ENCODE results near the gene PPARG. TPM values are rescaled to one million over a fixed set of nuclear protein-coding genes. Genes with fewer than 3 reads are reported as not detected.

The PPARG gene
- total and polyA plus RNA-seq, 2 donors (not counting 3 experiments of a cell fraction or from before 2014, with no cell fraction given), result 0.15 to 1.3 TPM

GRCh38 chr3:12471241-12471640, 182.4 kb downstream of the PPARG start:
- TF ChIP-seq FOS (IDR thresholded peaks at IDR 0.05; ENCODE audit: borderline replicate concordance, insufficient read depth, low read length), result no peak
- no peak for TF ChIP-seq POLR2AphosphoS5 (IDR thresholded peaks at IDR 0.05; ENCODE audit: insufficient read depth, low read depth, low read length)
- TF ChIP-seq CTCF (IDR thresholded peaks at IDR 0.05; ENCODE audit: extremely low read depth in 1 of 2, insufficient read depth in 1 of 2, low read depth in 1 of 2, low read length in 2 of 2), result no peak
- TF ChIP-seq POLR2A (IDR thresholded peaks at IDR 0.05; ENCODE audit: low read depth, low read length), result no peak
- no peak for TF ChIP-seq MYC (IDR thresholded peaks at IDR 0.05; ENCODE audit: low read depth, low read length)
- TF ChIP-seq EZH2 (IDR thresholded peaks at IDR 0.05; ENCODE audit: borderline replicate concordance, low read depth, low read length, severe bottlenecking), result no peak
- TF ChIP-seq MAX (IDR thresholded peaks at IDR 0.05; ENCODE audit: insufficient read depth, insufficient read length), result no peak
- TF ChIP-seq GATA2 (IDR thresholded peaks at IDR 0.05; ENCODE audit: insufficient read depth, insufficient read length, low read depth, low read length), result no peak
- no peak for TF ChIP-seq JUN (IDR thresholded peaks at IDR 0.05; ENCODE audit: borderline replicate concordance, insufficient read depth, insufficient read length, low read depth)
- no peak overlapping the region for H3K4me3 ChIP-seq (replicated peaks in 1 of 3; ENCODE audit: insufficient read depth in 1 of 3, low read depth in 1 of 3, low read length in 3 of 3)
- no peak overlapping the region for H2AFZ ChIP-seq (ENCODE audit: low read depth, low read length)
- dilution Hi-C loops (cut with MboI; ENCODE audit: extremely low pct_ligation_motif_present, low sequenced_read_pairs), result no loop called here
- no peaks in the 10 kb centered on the region for H3K36me3 ChIP-seq (ENCODE audit: control insufficient read depth in 2 of 2, extremely low read depth in 1 of 2, insufficient read depth in 2 of 2, low read length in 2 of 2)
- ChIA-PET CTCF (interaction anchor here (0.7 to 4.4 kb wide), 5 partner anchors 9 to 336 kb away, joined by 3 to 16 read pairs (median 3); no protein-coding TSS in a partner anchor), POLR2A (no interaction called here)
- no peak overlapping the region for H3K4me2 ChIP-seq (ENCODE audit: insufficient read depth, low read length)
- H4K20me1 ChIP-seq (replicated peaks; ENCODE audit: control insufficient read depth, extremely low read depth, insufficient read depth, low read length), result no peaks in the 10 kb centered on the region
- DNase-seq (ENCODE audit: low read depth, low spot score), result no peak
- H3K9me1 ChIP-seq (replicated peaks; ENCODE audit: control insufficient read depth, extremely low read depth, insufficient read depth, low read length), result no peaks in the 10 kb centered on the region
- H3K9ac ChIP-seq (replicated peaks; ENCODE audit: extremely low read depth, insufficient read depth, low read length), result no peak overlapping the region
- H3K9me3 ChIP-seq (replicated peaks; ENCODE audit: control insufficient read depth, insufficient read depth, low read length), result no peaks in the 10 kb centered on the region
- no peak for FAIRE-seq
- intact Hi-C loops (cut with micrococcal nuclease), result no loop called here
- no peaks in the 10 kb centered on the region for H3K79me2 ChIP-seq (ENCODE audit: control insufficient read depth, insufficient read depth, low read length)
- no peaks in the 10 kb centered on the region for H3K27me3 ChIP-seq (ENCODE audit: control insufficient read depth in 2 of 2, insufficient read depth in 2 of 2, low read length in 2 of 2)
- no TSS peak for BruUV-seq (replicated peaks)
- H3K4me1 ChIP-seq (ENCODE audit: control insufficient read depth, extremely low read depth, insufficient read depth, low read length), result peaks cover 4% of the 10 kb centered on the region
- no peak overlapping the region for H3K27ac ChIP-seq (ENCODE audit: insufficient read depth, low read depth, low read length)

Measured in endothelial cell of umbilical vein (primary cell).